Measurements from ENCODE around the gene GREB1L.

GREB1L gene

DNA sequence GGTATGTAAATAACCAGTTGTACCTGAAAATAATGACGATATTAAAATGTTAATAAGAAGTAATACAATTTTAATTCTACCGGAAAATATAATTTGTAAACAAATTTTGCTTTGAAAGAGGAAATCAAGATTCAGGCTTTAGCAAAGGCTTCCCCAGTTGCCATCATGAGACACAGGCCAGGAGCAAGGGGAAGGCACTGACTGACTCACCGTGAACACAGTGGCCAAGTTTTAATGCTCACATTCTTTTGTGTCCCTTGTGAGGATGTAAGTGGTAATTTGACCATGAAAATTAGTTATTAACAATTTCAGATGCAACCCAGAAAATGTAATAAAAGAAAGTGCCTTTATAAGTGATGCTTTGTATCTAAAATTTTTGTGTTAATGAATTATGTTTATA is 164.1 kb downstream of the GREB1L start:
- Mint-ChIP-seq H3K9me3 (no peaks in the 10 kb centered on the region), H3K27ac (no peak overlapping the region), H3K4me3 (no peak overlapping the region), H3K27me3 (peaks cover 3% of the 10 kb centered on the region), H3K36me3 (no peaks in the 10 kb centered on the region), H3K4me1 (no peaks in the 10 kb centered on the region)

DNA sequence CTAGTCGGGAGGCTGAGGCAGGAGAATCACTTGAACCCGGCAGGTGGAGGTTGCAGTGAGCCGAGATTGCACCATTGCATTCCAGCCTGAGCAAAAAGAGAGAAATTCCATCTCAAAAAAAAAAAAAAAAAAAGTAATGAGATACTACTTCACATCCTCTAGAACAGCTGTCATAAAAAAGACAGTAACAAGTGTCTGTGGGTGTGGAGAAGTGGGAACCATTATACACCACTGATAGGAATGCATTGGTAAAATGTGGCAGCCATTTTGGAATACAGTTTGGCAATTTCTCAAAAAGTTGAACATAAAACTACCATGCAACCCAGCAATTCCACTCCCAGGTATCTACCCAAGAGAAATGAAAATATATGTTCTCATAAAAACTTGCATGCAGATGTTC is 166.6 kb downstream of the GREB1L start:
- no peaks in the 10 kb centered on the region for H3K9me3 Mint-ChIP-seq
- no peak overlapping the region for H3K4me3 Mint-ChIP-seq
- H3K27me3 Mint-ChIP-seq = peaks cover 7% of the 10 kb centered on the region
- no peaks in the 10 kb centered on the region for H3K36me3 Mint-ChIP-seq
- H3K27ac Mint-ChIP-seq = no peak overlapping the region
- no peaks in the 10 kb centered on the region for H3K4me1 Mint-ChIP-seq

DNA sequence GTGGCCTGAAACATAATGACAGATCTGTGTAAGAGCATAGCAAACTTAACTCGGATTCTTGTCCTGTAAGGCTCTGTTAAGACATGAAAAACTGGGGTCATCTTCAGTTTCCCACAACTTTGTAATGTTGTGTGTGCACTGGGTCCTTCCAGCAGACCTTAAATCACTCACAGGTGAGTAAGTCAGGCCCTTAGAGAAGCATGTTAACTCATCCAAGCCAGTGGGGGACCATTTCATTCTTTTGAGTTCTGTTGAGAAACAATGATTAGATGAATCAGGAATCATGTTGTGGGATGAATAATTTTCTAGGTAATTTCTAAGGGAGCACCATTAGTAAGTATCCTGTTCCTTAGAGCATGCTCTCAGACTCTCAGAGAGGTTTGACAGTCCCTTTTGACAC is 191.4 kb downstream of the GREB1L start:
- no peaks in the 10 kb centered on the region for H3K9me3 Mint-ChIP-seq
- H3K27me3 Mint-ChIP-seq = peaks cover 7% of the 10 kb centered on the region
- no peak overlapping the region for H3K27ac Mint-ChIP-seq
- H3K4me1 Mint-ChIP-seq = no peaks in the 10 kb centered on the region
- H3K36me3 Mint-ChIP-seq = no peaks in the 10 kb centered on the region
- no peak overlapping the region for H3K4me3 Mint-ChIP-seq

DNA sequence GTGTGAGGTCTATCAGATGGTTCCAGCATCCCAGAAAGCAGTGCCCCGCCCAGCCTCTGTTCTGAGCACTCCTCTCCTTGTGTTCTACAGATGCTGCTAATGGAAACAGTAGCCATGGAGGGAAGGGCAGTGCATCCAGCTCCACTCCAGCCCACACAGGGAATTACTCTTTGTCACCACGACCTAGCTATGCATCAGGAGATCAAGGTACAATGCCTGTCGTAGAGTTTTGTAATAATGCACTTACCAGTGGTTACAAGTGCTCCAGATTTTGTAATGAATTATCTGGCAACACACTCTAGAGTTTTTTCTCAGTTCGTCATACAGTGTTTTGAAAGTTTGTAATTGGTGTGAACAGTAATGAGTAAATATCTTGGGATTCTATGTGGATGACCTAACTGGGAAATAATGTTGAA is 197.4 kb downstream of the GREB1L start:
- peaks cover 14% of the 10 kb centered on the region for H3K27me3 Mint-ChIP-seq
- no peaks in the 10 kb centered on the region for H3K36me3 Mint-ChIP-seq
- no peaks in the 10 kb centered on the region for H3K4me1 Mint-ChIP-seq

DNA sequence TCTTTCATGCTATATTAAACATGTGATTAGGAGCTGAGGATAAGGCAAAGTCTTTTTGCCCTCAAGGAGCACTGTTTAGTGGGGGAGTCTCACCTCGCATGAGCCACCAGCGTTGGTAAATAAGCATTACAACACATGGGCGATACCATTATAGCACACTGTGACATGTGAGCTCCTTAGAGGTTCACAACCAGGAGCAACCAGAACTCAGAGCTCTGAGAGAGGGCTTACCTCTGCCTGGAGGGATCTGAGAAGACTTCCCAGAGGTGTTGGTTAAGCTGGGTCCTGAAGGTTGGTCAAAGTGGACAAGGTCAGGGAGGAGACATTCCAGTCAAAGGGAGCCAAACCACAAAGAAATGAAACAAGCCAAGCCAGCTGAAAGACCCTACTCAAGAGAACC is 199.6 kb downstream of the GREB1L start:
- Mint-ChIP-seq H3K27me3 (peaks cover 8% of the 10 kb centered on the region), H3K4me1 (no peaks in the 10 kb centered on the region), H3K36me3 (no peaks in the 10 kb centered on the region), H3K27ac (no peak overlapping the region), H3K4me3 (no peak overlapping the region), H3K9me3 (no peaks in the 10 kb centered on the region)

More for the DNA sequence above, 197.4 kb downstream of the GREB1L start:
- Mint-ChIP-seq H3K27ac (no peak overlapping the region), H3K9me3 (no peaks in the 10 kb centered on the region), H3K4me3 (no peak overlapping the region)

DNA sequence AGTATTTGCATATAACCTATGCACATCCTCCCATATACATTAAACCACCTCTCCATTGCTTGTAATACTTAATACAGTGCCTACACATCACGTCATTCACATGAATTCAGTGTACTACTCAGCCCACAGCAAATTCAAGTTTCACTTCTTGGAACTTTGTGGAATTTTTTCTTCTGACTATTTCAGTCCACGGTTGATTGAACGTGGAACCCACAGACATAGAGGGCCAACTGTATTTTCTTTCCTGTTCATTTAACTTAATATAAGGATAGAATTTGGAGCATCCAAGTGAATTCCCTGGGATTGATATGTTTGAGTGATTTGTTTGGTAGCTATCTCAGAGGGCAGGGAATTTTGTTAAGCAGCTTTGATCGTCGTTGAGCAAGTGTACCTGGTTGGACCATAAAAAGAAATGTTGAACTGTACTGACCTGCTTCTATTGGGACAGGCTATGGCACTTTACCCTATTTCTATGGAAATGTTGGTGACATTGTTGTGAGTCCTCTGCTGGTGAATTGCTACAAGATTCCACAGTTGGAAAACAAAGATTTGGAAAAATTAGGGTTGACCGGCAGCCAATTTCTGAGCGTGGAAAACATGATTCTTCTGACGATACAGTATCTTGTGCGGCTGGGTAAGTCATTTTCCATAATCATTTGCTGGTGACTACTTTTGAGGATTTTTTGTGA is 201.9 kb downstream of the GREB1L start:
- Mint-ChIP-seq H3K27ac (no peak overlapping the region), H3K9me3 (no peaks in the 10 kb centered on the region), H3K36me3 (no peaks in the 10 kb centered on the region), H3K27me3 (peaks cover 8% of the 10 kb centered on the region), H3K4me1 (no peaks in the 10 kb centered on the region), H3K4me3 (no peak overlapping the region)

DNA sequence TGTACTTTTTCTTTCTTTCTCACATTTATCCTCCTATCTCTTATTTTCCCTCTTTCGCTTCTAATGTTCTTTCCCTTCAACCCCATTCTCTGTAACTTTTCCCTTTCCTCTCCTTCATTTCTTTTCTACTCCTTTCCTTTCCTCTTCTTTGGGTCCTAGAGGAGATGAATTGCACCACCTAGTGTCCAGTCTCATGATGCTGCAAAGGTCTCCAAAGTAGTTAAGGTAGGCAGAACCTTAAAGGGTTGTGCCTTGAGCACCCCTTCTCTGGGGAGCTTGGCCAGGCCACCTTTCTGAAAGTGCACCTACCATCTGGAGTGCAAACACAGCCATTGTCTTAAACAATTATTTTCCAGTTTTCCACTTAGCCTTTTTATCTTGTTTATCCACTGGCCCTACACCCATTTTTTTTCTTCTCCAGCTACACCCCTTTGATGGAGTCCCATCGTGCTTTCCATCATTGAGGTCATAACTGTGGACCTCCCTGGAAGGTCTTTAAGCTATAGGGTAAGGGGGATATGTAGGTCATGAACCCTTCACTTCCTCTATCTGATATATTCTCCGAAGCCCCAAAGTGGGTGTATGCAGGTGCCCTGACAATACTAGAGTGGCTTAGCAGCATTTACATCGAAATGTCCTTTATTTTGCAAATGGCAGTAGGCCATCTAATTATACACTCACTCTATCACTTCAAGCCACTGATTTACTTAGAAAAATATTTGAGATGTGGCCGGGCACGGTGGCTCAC is 202.6 kb downstream of the GREB1L start:
- H3K27me3 Mint-ChIP-seq = peaks cover 10% of the 10 kb centered on the region
- no peaks in the 10 kb centered on the region for H3K36me3 Mint-ChIP-seq
- H3K4me1 Mint-ChIP-seq = no peaks in the 10 kb centered on the region
- H3K4me3 Mint-ChIP-seq = no peak overlapping the region
- H3K9me3 Mint-ChIP-seq = no peaks in the 10 kb centered on the region
- H3K27ac Mint-ChIP-seq = no peak overlapping the region

DNA sequence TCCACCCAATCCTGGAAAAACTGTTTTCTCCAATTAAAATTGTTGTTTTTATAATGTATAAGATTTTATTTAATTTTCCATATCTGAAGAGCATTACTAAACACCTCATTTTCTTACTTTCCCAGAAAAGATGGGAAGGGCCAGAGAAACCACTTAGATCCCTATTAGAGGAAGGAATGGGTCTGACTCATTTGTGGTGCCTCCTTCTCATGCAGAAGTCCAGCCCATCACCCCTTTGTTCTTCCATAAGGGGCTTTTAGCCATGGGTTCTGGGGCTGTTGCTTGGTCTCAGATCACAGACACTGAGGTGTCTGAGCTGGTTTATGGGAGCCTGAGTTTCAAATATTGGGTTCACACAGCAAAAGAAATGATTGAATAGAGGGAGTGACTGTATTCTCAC is 206.3 kb downstream of the GREB1L start:
- Mint-ChIP-seq H3K27ac (no peak overlapping the region), H3K4me3 (no peak overlapping the region), H3K36me3 (no peaks in the 10 kb centered on the region), H3K4me1 (no peaks in the 10 kb centered on the region), H3K27me3 (peaks cover 13% of the 10 kb centered on the region), H3K9me3 (no peaks in the 10 kb centered on the region)

DNA sequence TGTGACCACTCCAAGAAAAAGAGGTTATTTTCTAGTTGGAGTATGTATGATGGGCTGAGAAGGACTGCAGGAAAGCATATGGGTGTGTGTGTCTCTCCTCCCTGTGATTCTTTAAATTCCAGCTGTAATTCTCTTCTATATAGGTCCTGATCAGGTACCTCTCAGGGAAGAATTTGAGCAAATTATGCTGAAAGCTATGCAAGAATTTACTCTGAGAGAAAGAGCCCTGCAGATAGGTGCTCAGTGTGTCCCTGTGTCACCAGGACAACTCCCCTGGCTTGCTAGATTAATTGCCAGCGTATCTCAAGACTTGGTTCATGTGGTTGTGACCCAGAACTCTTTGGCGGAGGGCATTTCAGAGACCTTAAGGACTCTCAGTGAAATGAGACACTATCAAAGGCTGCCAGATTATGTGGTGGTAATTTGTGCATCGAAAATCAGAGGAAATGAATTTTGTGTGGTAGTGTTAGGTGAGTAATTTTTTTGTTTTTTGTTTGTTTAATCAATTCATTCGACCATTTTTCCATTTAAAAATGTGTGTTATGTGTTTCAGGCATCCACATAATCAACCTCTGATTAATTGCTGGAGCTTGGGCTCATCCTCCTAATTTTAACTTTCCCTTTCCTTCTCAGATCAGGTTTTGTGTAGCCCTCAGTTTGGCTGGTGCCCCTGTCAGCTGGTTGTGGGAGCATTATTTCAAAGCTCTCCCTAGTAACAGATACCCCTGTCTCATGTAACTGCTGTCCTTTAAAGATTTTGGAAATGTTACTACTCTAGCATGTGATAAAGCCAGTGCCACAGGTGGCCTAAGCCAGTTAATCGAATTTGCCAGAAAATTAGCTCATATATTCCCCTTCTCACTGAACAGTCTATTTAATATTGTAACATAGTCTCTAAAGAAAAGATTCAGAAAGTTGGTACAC is 207.6 kb downstream of the GREB1L start:
- no peaks in the 10 kb centered on the region for H3K36me3 Mint-ChIP-seq
- H3K27me3 Mint-ChIP-seq = peaks cover 8% of the 10 kb centered on the region
- H3K9me3 Mint-ChIP-seq = no peaks in the 10 kb centered on the region
- H3K4me1 Mint-ChIP-seq = no peaks in the 10 kb centered on the region
- no peak overlapping the region for H3K27ac Mint-ChIP-seq
- no peak overlapping the region for H3K4me3 Mint-ChIP-seq

DNA sequence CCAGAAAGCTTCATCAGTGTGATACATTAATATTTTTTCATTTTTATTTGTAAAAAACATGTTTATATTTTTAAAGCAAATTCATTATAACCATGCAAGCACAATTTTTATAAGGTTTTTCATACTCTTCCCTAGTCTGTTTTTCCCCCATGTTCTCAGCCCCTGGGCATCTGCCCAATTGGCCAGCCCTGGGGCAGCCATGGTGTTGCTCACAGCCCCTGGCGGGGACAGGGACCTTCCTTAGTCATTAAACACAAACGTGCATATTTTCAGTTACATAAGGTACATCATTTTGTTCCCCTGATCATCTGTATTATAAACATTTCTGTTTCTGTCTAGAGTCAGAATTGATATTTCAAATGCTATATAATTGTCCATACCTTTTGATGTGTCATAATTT is 208.5 kb downstream of the GREB1L start:
- H3K36me3 Mint-ChIP-seq = no peaks in the 10 kb centered on the region
- H3K4me3 Mint-ChIP-seq = no peak overlapping the region
- H3K9me3 Mint-ChIP-seq = no peaks in the 10 kb centered on the region
- H3K27me3 Mint-ChIP-seq = peaks cover 8% of the 10 kb centered on the region
- no peaks in the 10 kb centered on the region for H3K4me1 Mint-ChIP-seq
- no peak overlapping the region for H3K27ac Mint-ChIP-seq

DNA sequence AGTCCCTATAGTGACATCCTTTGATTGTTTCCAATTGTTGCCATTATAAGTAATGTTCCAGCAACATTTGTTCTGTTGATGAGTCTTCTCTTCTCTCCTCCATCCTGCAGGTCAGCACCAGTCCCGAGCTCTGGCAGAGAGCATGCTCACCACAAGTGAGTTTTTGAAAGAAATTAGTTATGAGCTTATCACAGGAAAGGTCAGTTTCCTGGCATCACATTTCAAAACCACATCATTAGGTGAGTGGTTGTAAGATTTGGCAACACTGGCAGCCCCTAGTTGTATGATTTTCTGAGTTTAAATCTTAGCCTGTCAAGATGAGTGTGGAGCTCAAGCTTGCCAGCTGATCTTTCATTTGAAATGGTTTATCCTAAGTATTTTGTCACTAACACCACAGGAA is 208.9 kb downstream of the GREB1L start:
- Mint-ChIP-seq H3K4me3 (no peak overlapping the region), H3K27ac (no peak overlapping the region), H3K27me3 (peaks cover 8% of the 10 kb centered on the region), H3K36me3 (no peaks in the 10 kb centered on the region), H3K4me1 (no peaks in the 10 kb centered on the region), H3K9me3 (no peaks in the 10 kb centered on the region)

DNA sequence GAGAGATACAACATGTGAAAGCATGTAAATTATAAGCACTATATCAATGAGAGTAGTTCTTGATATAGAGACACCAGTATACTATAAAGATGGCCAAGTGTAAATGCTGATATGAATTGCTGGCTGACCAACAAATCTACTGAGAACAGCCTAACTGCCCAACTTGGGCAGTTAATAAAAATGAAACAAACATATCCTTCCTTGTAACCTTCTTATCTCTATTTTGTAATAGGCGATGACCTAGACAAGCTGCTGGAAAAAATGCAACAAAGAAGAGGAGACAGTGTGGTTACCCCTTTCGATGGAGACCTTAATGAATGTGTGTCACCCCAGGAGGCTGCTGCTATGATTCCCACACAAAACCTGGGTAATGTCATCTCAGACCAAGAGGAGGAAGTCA is 209.8 kb downstream of the GREB1L start:
- Mint-ChIP-seq H3K4me1 (no peaks in the 10 kb centered on the region), H3K4me3 (no peak overlapping the region), H3K36me3 (no peaks in the 10 kb centered on the region)

DNA sequence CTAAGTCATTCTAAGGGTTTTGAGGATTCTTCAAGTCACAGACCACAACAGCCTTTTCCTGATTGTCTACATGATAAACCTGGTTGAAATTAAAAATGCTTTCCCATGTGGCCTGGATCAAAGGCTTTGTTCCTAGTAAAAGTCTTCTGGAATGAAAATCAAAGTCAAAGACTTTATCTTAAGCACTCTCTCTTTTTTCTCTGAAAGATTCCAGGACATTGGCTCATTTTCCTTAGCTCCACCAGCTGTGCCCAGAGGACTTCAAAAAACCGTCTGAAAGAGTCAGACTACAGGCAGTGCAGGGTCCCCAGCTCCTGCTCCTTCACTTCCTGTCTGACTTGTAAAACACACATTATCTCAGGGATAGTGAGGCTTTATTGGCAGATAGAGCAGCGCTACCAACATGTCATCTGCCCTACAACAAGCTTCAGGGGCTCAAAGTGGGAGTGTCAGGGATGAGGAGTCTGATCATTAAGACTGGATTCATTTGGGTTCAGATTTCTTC is 210.3 kb downstream of the GREB1L start:
- H3K36me3 Mint-ChIP-seq = no peaks in the 10 kb centered on the region

More for the DNA sequence above, 209.8 kb downstream of the GREB1L start:
- no peak overlapping the region for H3K27ac Mint-ChIP-seq
- H3K9me3 Mint-ChIP-seq = no peaks in the 10 kb centered on the region
- H3K27me3 Mint-ChIP-seq = peaks cover 8% of the 10 kb centered on the region

DNA sequence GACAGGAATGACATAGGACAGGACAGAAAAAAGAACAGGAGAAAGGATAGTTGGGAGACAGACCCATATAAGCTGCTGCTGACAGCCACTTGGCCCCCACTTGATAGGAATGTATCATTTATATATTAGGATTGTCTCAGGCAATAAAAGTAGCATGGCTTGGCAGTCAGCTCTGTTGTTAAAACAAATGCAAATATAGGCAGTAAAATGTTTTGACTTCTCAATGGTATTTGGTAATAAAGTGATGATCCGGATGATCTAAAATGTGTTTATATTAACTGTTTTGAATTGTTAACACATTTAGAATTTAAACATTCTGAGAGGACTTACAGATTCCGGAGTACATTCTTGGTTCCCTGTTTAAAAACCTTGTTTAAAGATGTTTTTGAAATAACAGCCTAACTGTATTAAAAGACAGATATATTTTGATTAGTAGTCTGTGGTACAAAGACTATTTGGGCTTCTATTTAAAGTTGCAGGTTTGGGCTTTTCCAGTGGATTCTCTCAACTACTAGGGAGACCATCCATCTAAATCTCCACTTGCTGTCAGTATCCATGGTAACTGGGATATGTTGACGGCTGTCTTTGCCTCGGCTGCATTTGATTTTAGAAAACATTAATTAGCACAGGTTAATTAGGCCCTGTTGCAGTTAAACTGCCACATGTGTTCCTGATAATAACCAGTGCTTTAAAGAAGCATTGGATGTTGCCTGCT is 210.9 kb downstream of the GREB1L start:
- no peaks in the 10 kb centered on the region for H3K36me3 Mint-ChIP-seq
- peaks cover 7% of the 10 kb centered on the region for H3K27me3 Mint-ChIP-seq
- H3K4me1 Mint-ChIP-seq = no peaks in the 10 kb centered on the region
- no peak overlapping the region for H3K27ac Mint-ChIP-seq
- no peak overlapping the region for H3K4me3 Mint-ChIP-seq
- no peaks in the 10 kb centered on the region for H3K9me3 Mint-ChIP-seq

More for the DNA sequence above, 210.3 kb downstream of the GREB1L start:
- no peak overlapping the region for H3K4me3 Mint-ChIP-seq
- H3K9me3 Mint-ChIP-seq = no peaks in the 10 kb centered on the region
- H3K4me1 Mint-ChIP-seq = no peaks in the 10 kb centered on the region
- H3K27ac Mint-ChIP-seq = no peak overlapping the region
- peaks cover 8% of the 10 kb centered on the region for H3K27me3 Mint-ChIP-seq

DNA sequence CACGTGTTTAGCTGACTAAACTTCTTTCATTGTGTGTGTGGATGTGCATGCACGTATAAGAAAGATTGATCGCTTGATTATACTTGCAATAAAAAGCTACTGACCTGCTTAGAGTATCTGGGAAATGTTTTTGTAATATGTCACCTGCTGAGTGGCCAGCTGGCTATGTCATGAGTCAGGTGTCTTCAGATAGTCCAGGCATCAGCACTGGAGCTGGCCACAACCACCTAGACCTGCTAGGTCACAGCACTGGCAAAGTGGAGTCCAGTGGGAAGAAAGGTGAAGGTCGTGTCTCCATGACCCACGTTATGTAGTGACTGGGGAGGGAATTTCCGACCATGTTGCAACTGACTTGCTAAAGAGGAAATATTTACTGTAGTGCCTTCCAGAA is 211.5 kb downstream of the GREB1L start:
- Mint-ChIP-seq H3K27me3 (peaks cover 7% of the 10 kb centered on the region), H3K4me3 (no peak overlapping the region), H3K36me3 (no peaks in the 10 kb centered on the region), H3K9me3 (no peaks in the 10 kb centered on the region), H3K27ac (no peak overlapping the region), H3K4me1 (no peaks in the 10 kb centered on the region)
